PFSK-1 (cell line): ENCODE measurements around the gene RYR2.

Experiments used
- FOXP2 ChIP-seq: optimal IDR thresholded peaks from 2 replicates; pipeline ENCODE3; 2011; ENCODE audit warnings: borderline replicate concordance, control low read depth, inconsistent platforms; ENCODE audit not compliant: insufficient read depth; ENCODE audit errors: extremely low read length, extremely low read depth
- POLR2AphosphoS5 ChIP-seq: IDR thresholded peaks from 2 replicates; pipeline ENCODE4 v1.6.1; 2012; ENCODE audit warnings: low read depth, mild to moderate bottlenecking, control low read depth, low read length, moderate library complexity
- REST ChIP-seq, 2 experiments: IDR thresholded peaks; 2 replicates each; pipeline versions ENCODE4 v1.6.1 to v1.8.0; 2011 to 2012; ENCODE audit warnings: low read depth in 2 of 2, low read length in 2 of 2, control low read depth in 1 of 2, inconsistent platforms in 1 of 2, mild to moderate bottlenecking in 1 of 2, moderate library complexity in 1 of 2; ENCODE audit not compliant: insufficient read depth in 1 of 2
- SIN3A ChIP-seq: IDR thresholded peaks from 2 replicates; pipeline ENCODE4 v1.6.1; 2012; ENCODE audit warnings: mild to moderate bottlenecking, low read length, moderate library complexity, borderline replicate concordance; ENCODE audit not compliant: insufficient read depth
- TAF1 ChIP-seq: IDR thresholded peaks from 2 replicates; pipeline ENCODE4 v1.6.1; 2012; ENCODE audit warnings: low read length, control low read depth, borderline replicate concordance; ENCODE audit not compliant: insufficient read depth

RYR2 gene

GRCh38 chr1:237448042-237448441, 406.1 kb downstream of the RYR2 start:
- TF ChIP-seq TAF1 (no peak), REST (IDR thresholded peaks at IDR 0.05; ENCODE audit: insufficient read depth in 1 of 2, low read depth in 2 of 2, low read length in 2 of 2) (no peak), FOXP2 (no peak), POLR2AphosphoS5 (no peak), SIN3A (no peak)

- TF ChIP-seq FOXP2 (no peak), REST (IDR thresholded peaks at IDR 0.05; ENCODE audit: insufficient read depth in 1 of 2, low read depth in 2 of 2, low read length in 2 of 2) (no peak), POLR2AphosphoS5 (no peak), SIN3A (no peak), TAF1 (no peak)
Measured at GRCh38 chr1:237457573-237457972, 415.6 kb downstream of the RYR2 start.

DNA sequence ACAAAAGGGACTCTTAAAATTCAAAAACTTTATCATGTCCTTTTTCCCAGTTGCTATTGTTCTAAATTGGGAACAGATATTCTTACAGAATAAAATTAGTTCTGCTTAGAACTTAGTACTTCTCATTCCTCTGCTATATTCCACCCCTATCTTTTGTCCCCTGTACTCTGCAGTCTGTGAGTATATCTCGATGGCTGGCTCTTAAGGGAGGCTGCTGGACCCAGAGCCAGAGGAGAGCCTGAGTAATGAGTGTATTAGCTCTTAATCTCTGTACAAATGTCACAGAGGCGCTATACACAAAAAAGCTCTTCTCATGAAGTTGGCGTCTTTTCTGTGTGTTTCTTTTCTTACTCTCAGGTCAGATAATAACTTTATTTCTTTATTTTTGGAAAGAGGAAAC, 425.3 kb downstream of the RYR2 start:
- TF ChIP-seq SIN3A (no peak), FOXP2 (no peak), TAF1 (no peak), POLR2AphosphoS5 (no peak), REST (IDR thresholded peaks at IDR 0.05; ENCODE audit: insufficient read depth in 1 of 2, low read depth in 2 of 2, low read length in 2 of 2) (no peak)

DNA sequence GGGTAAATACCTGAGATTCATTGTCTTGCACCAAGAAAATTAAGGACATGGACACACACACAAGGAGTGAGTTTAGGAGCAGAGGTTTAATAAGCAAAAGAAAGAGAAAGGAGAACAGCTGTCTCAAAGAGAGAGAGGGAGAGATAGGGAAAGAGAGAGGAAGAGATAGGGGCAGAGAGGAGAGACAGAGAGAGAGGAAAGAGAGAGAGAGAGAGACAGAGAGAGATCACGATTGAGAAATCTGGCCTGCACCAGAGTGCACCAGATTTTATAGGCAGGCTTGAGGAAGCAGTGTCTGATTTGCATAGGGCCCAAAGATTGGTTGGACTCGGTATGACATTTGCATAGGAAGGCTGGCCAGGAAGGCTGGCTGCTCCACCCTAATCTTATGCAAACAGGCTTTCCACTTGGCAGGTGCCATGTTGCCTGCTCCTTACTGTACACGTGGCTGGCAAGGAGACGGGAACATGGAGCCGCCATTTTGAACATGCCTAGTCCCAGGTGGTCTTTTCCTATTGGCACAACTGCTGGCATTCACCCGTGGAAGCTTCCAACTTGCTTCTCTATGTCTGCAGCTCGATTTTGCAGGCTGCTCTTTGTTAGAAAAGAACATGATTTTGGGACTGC, 428.8 kb downstream of the RYR2 start:
- TF ChIP-seq TAF1: no peak
- TF ChIP-seq REST (IDR thresholded peaks at IDR 0.05; ENCODE audit: insufficient read depth in 1 of 2, low read depth in 2 of 2, low read length in 2 of 2): no peak
- TF ChIP-seq POLR2AphosphoS5: no peak
- no peak for TF ChIP-seq SIN3A
- TF ChIP-seq FOXP2: no peak

GRCh38 chr1:237471377-237471776, 429.4 kb downstream of the RYR2 start:
- TF ChIP-seq FOXP2 (no peak), TAF1 (no peak), REST (IDR thresholded peaks at IDR 0.05; ENCODE audit: insufficient read depth in 1 of 2, low read depth in 2 of 2, low read length in 2 of 2) (no peak), SIN3A (no peak), POLR2AphosphoS5 (no peak)
